GM12872 (cell line): ENCODE data around the gene LACTBL1.

Experiments used
- CTCF ChIP-seq: IDR thresholded peaks from 3 replicates; pipeline ENCODE4 v1.5.1; 2011; ENCODE audit warnings: low read depth, mild to moderate bottlenecking, low read length, moderate library complexity; ENCODE audit not compliant: insufficient read depth

The LACTBL1 gene

DNA sequence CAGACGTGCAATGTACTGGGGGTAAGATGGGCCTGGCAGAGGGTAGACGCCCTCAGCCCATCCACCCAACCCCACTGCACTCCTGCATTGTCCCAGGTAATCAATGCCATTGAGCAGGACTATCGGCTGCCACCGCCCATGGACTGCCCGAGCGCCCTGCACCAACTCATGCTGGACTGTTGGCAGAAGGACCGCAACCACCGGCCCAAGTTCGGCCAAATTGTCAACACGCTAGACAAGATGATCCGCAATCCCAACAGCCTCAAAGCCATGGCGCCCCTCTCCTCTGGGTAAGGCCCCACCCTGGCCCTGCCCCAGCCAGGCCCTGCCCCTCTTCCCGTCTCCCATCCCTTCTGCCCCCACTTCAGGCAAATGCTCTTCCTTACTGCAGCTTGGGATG, 62.4 kb downstream of the LACTBL1 start:
- TF ChIP-seq CTCF: no peak

- TF ChIP-seq CTCF: no peak
Measured at GRCh38 chr1:22908880-22909426, 63.7 kb downstream of the LACTBL1 start.

- no peak for TF ChIP-seq CTCF
Measured at GRCh38 chr1:22907528-22907927, 65.1 kb downstream of the LACTBL1 start.

DNA sequence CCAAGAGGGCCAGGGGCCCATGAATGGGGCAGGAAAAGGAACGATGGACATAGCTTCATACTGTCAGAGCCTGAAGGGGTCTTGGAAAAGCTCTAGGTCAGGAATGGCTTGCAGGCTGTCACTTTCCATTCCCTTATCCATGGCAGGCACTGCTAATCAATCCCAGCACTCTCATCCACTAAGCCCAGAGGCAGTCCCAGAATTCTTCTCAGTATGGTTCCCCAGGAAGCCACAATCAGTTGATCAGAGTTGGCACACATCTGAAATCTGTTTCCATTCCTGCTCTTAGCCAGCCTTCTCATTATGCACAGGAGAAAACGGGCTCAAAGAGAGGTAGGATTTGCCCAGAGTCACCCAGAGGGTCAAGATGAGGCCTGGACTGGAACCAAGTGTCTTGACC, 65.7 kb downstream of the LACTBL1 start:
- TF ChIP-seq CTCF: no peak

GRCh38 chr1:22903113-22903512, 69.6 kb downstream of the LACTBL1 start:
- no peak for TF ChIP-seq CTCF
